ENCODE results near the gene BMP10. TPM values are rescaled to one million over a fixed set of nuclear protein-coding genes. Genes with fewer than 3 reads are reported as not detected.

BMP10 gene, protein sequence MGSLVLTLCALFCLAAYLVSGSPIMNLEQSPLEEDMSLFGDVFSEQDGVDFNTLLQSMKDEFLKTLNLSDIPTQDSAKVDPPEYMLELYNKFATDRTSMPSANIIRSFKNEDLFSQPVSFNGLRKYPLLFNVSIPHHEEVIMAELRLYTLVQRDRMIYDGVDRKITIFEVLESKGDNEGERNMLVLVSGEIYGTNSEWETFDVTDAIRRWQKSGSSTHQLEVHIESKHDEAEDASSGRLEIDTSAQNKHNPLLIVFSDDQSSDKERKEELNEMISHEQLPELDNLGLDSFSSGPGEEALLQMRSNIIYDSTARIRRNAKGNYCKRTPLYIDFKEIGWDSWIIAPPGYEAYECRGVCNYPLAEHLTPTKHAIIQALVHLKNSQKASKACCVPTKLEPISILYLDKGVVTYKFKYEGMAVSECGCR
- total RNA-seq = not detected in 2 replicates

DNA sequence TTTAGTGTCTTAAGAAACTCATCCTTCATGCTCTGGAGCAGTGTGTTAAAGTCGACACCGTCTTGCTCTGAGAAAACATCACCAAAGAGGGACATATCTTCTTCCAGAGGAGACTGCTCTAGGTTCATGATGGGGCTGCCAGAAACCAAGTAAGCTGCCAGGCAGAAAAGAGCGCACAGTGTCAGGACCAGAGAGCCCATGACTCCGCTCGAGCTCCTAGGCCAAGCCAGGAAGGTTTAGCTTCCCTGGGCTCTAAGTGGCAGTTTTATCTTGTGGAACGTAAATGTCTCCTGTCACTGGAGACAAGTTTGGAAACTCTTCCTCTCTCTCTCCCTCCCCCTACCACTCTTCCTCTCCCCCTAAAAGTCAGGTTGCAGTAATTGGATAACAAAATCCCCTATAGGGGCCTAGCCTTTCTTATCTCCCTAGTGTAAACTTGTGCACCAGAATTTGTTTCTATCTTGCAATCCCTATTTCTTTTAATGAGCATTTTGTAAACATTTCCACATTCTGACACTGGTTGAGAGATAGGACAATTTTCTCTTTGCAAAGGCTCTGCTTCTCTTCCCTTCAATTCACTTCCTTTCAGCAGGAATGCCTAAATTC is at the start of gene BMP10:
BMP10 (minus strand) TSS at position 239 of the 606 bp plus-strand sequence; CDS start at position 200, 39 bp downstream.

Other genes with a start within 250 kb of the BMP10 start
- gene PROKR1, start 227.8 kb downstream of the BMP10 start, total RNA-seq = under 0.01 TPM in 1 of 2 replicates, not detected in the other
- gene ARHGAP25, start 136.6 kb downstream of the BMP10 start, total RNA-seq = 0.50 and 0.92 TPM in 2 replicates
- not detected in 2 replicates for gene GKN2, start 81.5 kb upstream of the BMP10 start, total RNA-seq
- gene GKN1, start 103.2 kb upstream of the BMP10 start, total RNA-seq = not detected in 2 replicates
- gene ANTXR1, start 141.8 kb upstream of the BMP10 start, total RNA-seq = 86.4 and 170 TPM in 2 replicates